Muscle layer of duodenum (tissue), 2 donors: ENCODE data around the gene DIO3.

ENCODE experiments used
- H3K27ac ChIP-seq: one replicate; pipeline ENCODE4 v1.7.0; 2013; ENCODE audit warnings: mild to moderate bottlenecking, low read length
- H3K27me3 ChIP-seq: one replicate; pipeline ENCODE4 v1.7.0; 2013; ENCODE audit warnings: low read depth, mild to moderate bottlenecking, control low read depth, low read length
- H3K36me3 ChIP-seq, 2 donors: one replicate each; pipeline ENCODE4 v1.7.0; 2013; ENCODE audit warnings: low read length in 2 of 2, control low read depth in 1 of 2, mild to moderate bottlenecking in 1 of 2; ENCODE audit not compliant: insufficient read depth in 2 of 2, control insufficient read depth in 1 of 2
- H3K4me1 ChIP-seq, 2 donors: one replicate each; pipeline ENCODE4 v1.7.0; 2013; ENCODE audit warnings: low read length in 2 of 2, mild to moderate bottlenecking in 2 of 2, control low read depth in 1 of 2, moderate library complexity in 1 of 2; ENCODE audit not compliant: insufficient read depth in 2 of 2, control insufficient read depth in 1 of 2
- H3K4me3 ChIP-seq, 2 donors: one replicate each; pipeline ENCODE4 v1.7.0; 2013; ENCODE audit warnings: low read length in 2 of 2, low read depth in 1 of 2, mild to moderate bottlenecking in 1 of 2
- H3K9me3 ChIP-seq, 2 donors: one replicate each; pipeline ENCODE4 v1.7.0; 2013; ENCODE audit warnings: low read length in 2 of 2, control low read depth in 1 of 2, mild to moderate bottlenecking in 1 of 2; ENCODE audit not compliant: control insufficient read depth in 1 of 2
- donor health status: healthy.

DIO3 gene

DNA sequence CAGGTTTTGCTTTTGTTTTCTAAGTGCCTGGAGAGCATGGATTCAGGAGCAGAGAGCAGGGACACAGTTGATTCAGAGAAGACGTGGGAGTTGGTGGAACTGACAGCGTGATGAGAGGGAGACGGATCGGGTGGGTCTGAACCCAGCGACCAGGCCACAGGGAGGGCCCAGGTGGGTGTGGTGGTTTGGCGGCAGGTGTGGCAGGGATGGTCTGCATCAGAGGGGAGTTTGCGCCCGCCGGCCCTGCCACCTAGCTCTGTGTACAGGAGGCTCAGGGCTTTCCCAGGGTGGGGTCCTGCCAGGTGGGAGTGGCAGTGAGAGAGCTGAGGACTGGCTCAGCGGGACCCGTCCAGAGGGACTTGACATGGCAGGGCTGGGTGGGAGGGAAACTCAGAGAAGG lies 33.3 kb upstream of the DIO3 start:
- H3K36me3 ChIP-seq, result no peaks in the 10 kb centered on the region
- no peaks in the 10 kb centered on the region for H3K4me1 ChIP-seq
- H3K27me3 ChIP-seq, result no peaks in the 10 kb centered on the region
- H3K27ac ChIP-seq, result no peak overlapping the region
- H3K4me3 ChIP-seq, result no peak overlapping the region
- H3K9me3 ChIP-seq, result no peaks in the 10 kb centered on the region

DNA sequence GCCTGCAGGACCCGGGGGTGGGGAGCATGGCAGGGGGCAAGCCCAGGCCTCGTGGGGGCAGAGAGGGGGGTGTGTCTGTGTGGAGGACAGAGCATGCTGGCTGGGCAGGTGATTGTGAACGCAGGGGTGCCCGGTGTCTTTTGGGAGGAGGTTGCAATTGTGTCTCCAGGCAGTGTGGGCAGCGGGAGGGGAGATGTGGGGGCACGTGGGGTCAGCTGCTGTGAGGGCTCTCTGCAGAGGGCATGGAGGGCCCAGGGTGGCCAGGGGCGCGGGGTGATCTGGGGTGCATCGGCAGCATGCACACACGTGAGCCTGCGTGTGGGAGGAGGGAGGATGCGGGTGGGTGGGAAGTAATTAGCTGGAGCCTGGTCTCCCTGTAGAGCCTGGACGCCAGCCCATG lies 32.2 kb upstream of the DIO3 start:
- H3K4me1 ChIP-seq, result no peaks in the 10 kb centered on the region
- H3K27me3 ChIP-seq, result no peaks in the 10 kb centered on the region
- H3K4me3 ChIP-seq, result no peak overlapping the region
- H3K27ac ChIP-seq, result no peak overlapping the region
- H3K36me3 ChIP-seq, result no peaks in the 10 kb centered on the region
- H3K9me3 ChIP-seq, result no peaks in the 10 kb centered on the region

DNA sequence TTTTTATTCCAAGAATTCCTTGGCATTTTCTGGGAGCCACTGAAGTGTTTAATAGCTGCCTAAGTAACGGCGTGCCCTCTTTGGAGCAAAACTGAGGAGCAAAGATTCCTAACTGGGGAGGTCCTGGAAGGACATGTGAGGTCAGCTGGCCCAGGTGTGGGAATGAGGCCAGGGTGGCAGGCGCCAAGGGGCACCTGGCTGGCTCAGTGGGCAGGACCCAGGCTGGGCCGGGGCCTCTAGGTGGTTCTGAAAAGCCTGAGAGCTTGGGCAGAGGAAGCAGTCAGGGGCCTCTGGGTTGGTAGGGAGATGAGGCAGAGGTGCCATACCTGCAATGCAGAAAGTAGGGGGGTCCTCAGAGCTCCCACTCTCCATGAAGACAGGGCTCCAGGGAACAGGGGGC lies 27.1 kb upstream of the DIO3 start:
- Histone ChIP-seq H3K4me1 (no peaks in the 10 kb centered on the region), H3K27me3 (no peaks in the 10 kb centered on the region), H3K4me3 (no peak overlapping the region), H3K9me3 (no peaks in the 10 kb centered on the region), H3K27ac (no peak overlapping the region), H3K36me3 (no peaks in the 10 kb centered on the region)

- Histone ChIP-seq H3K36me3 (no peaks in the 10 kb centered on the region), H3K4me3 (no peak overlapping the region), H3K9me3 (no peaks in the 10 kb centered on the region), H3K27ac (no peak overlapping the region), H3K27me3 (no peaks in the 10 kb centered on the region), H3K4me1 (no peaks in the 10 kb centered on the region)
These were observed 26.1 kb upstream of the DIO3 start for GRCh38 chr14:101535232-101535631.

GRCh38 chr14:101535701-101536207 lies 25.5 kb upstream of the DIO3 start:
- Histone ChIP-seq H3K4me1 (no peaks in the 10 kb centered on the region), H3K27ac (no peak overlapping the region), H3K9me3 (no peaks in the 10 kb centered on the region), H3K4me3 (no peak overlapping the region), H3K36me3 (no peaks in the 10 kb centered on the region), H3K27me3 (no peaks in the 10 kb centered on the region)

DNA sequence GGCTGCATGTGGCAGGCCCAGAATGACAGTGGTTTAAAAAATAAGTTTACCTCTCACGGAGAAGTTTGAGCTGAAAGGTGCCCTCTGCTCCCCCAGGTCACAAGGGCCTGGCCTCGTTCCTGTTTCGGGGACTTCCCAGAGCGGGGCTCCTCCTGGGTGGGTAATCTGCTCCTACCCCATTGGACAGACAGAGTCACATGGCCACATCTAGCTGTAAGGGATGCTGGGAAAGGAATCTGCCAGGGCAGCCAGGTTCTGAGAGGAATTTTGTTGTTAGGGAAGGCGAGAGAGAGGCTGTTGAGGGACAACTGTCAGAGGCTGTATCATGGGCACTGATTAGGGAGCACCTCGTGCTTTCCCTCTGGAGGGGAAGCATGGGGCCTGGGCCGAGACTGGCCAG lies 24.0 kb upstream of the DIO3 start:
- no peaks in the 10 kb centered on the region for H3K4me1 ChIP-seq
- no peaks in the 10 kb centered on the region for H3K27me3 ChIP-seq
- no peak overlapping the region for H3K4me3 ChIP-seq
- no peaks in the 10 kb centered on the region for H3K36me3 ChIP-seq
- no peak overlapping the region for H3K27ac ChIP-seq
- no peaks in the 10 kb centered on the region for H3K9me3 ChIP-seq

DNA sequence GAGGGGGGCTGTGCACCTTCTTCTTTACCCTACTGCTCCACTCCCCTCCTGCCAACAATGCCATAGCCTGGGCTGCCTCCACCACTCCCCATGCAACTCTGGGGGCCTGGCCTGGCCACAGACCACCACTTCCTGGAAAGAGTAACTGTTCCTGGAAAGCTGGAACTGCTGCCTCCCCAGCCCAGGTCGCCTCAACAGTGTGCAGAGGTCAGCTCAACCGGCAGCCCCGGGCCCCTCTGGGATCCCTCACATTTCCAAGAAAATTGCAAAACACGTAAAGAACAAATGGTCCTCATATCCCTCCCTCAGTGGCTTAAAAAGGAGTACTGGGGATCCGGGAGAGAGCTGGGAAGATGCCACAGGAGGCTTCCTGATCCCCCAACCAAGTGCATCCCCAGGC lies 22.4 kb upstream of the DIO3 start:
- Histone ChIP-seq H3K4me3 (no peak overlapping the region), H3K36me3 (no peaks in the 10 kb centered on the region), H3K27ac (no peak overlapping the region), H3K4me1 (no peaks in the 10 kb centered on the region), H3K27me3 (no peaks in the 10 kb centered on the region), H3K9me3 (peaks cover 0 to 5% of the 10 kb centered on the region in 2 donors)

- Histone ChIP-seq H3K36me3 (no peaks in the 10 kb centered on the region), H3K4me1 (no peaks in the 10 kb centered on the region), H3K9me3 (peaks cover 0 to 7% of the 10 kb centered on the region in 2 donors), H3K27me3 (no peaks in the 10 kb centered on the region), H3K27ac (no peak overlapping the region), H3K4me3 (no peak overlapping the region)
These were observed 21.4 kb upstream of the DIO3 start for GRCh38 chr14:101539880-101540279.

GRCh38 chr14:101540481-101541462 lies 20.5 kb upstream of the DIO3 start:
- Histone ChIP-seq H3K27me3 (no peaks in the 10 kb centered on the region), H3K36me3 (no peaks in the 10 kb centered on the region), H3K4me1 (no peaks in the 10 kb centered on the region), H3K9me3 (peaks cover 0 to 9% of the 10 kb centered on the region in 2 donors), H3K27ac (no peak overlapping the region), H3K4me3 (no peak overlapping the region)

GRCh38 chr14:101542391-101542790 lies 18.9 kb upstream of the DIO3 start:
- Histone ChIP-seq H3K4me1 (no peaks in the 10 kb centered on the region), H3K4me3 (no peak overlapping the region), H3K9me3 (peaks cover 0 to 18% of the 10 kb centered on the region in 2 donors), H3K27ac (no peak overlapping the region), H3K36me3 (no peaks in the 10 kb centered on the region), H3K27me3 (no peaks in the 10 kb centered on the region)

DNA sequence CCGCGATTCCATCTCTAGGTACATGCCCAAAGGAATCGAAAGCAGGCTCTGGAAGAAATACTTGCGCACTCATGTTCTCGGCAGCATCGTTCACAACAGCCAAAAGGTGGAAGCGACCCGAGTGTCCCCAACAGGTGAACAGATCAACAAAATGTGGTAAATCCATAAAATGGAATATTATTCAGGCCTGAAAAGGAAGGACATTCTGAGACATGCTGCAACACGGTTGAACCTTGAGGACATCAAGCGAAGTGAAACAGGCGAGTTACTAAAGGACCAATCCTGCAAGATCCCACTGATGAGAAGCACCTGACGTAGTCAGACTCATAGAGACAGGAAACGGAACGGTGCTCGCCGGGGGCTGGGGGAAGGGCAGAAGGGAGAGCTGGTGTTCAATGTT lies 17.5 kb upstream of the DIO3 start:
- Histone ChIP-seq H3K4me3 (no peak overlapping the region), H3K27ac (no peak overlapping the region), H3K4me1 (no peaks in the 10 kb centered on the region), H3K9me3 (peaks cover 0 to 18% of the 10 kb centered on the region in 2 donors), H3K27me3 (no peaks in the 10 kb centered on the region), H3K36me3 (no peaks in the 10 kb centered on the region)
